ENCODE data around the gene ASNSD1.

ASNSD1 gene

GRCh38 chr2:189661148-189661956, at the start of gene ASNSD1:
TSS of gene ASNSD1 (plus strand) at chr2:189661459. CDS start at chr2:189666133, 4,674 bp downstream.
- peak; percentile 98 for DNase-seq (ENCODE audit: low read depth)

DNA sequence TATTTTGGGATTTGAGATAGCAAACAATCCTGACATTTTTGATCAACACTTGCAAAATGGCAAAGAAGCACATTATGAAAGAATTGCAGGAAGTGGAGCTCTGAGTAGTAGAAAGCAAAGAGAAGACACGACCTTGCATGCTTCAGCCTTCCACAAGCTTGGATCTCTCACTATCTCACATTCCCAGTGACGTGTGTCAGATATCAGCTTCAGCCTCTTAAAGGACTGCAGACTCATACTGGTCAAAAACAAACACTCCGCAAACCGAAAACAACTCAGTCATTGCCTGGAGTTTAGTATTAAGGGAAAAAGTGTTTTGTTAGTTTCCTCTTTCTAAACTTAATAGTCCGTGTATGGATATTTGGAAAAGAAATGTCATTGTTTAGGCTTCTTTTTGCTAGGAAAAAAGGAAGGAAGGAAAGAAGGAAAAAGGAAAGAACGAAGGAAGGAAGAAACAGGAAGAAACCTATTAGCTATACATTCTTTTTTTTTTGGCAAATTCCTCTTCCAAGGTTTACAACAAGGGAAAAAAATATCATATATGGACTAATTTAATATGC, 48.1 kb upstream of the ASNSD1 start:
- no peak for DNase-seq (ENCODE audit: low read depth)

- no peak for DNase-seq (ENCODE audit: low read depth)
Measured at GRCh38 chr2:189613650-189614420, 47.4 kb upstream of the ASNSD1 start.

DNA sequence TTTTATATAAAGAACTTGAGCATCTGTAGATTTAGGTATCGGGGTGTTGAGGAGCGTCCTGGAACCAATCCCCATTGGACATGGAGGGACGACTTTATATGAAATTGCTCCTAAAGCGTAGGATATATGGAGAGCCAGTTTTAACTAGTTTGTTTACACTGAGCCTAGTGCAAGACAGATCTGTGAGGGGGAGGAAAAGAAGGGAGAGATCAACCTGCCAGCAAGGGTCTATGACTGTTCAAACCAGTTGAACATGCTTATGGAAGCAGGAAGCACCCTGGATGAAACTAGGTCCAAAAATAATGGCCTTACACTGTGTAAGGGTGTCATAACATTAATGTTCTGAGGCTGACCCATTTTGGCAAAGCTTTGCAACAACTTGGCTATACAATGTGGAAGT, 46.7 kb upstream of the ASNSD1 start:
- no peak for DNase-seq (ENCODE audit: low read depth)

- DNase-seq (ENCODE audit: low read depth), result no peak
Measured at GRCh38 chr2:189618197-189618596, 43.1 kb upstream of the ASNSD1 start.

DNA sequence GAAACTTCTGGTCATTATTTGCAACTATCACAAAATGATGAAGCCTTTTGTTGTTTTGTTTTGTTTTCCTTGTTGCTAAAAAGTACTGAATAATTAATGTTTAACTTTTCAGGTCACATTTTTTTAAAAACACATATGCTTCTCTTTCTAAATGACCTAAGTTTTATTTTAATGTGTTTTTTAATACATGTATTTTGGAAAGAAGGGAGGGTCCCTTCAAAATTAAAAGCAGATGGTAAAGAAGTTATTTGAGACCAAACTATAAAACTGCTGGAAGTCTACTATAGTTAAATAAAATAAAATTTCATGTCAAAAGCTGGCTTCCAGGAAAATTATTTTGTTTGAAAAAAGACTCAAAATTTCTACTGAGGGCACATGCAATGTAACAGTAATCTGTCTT, 39.5 kb upstream of the ASNSD1 start:
- DNase-seq (ENCODE audit: low read depth), result no peak

GRCh38 chr2:189623049-189623448, 38.2 kb upstream of the ASNSD1 start:
- no peak for DNase-seq (ENCODE audit: low read depth)

DNA sequence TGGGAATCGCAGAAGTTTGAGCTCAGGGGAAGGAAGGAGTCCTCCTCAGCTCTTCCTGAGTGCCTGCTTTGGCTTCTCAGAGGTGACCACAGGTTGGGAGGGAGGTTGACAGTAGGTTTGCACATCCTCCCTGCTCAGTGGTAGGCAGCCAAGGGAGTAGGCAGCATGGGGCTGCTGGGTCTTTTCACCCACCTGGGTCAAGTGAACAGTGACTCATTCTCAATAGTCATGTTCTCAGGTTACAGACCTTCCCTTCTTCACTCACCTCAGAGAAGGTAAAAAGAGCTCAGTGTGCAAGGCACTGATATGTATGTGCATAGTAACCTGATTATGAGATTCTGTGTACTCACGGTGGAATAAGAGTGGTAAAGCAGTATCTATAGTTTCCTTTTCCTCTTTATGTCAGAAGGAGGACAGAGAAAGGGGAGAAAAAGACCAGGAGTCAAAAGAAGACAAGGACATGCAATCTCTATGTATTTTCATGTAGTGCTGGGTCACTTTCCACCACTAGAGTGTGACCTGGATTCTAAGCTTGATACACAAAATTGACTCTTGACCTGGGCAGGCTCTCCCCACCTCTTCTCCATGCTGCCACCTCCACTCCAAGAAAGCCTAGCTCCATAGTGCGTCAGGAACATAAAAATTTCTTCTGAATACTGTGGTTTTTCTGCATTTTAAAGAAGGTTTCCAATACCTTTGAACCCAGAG, 36.5 kb upstream of the ASNSD1 start:
- no peak for DNase-seq (ENCODE audit: low read depth)

DNA sequence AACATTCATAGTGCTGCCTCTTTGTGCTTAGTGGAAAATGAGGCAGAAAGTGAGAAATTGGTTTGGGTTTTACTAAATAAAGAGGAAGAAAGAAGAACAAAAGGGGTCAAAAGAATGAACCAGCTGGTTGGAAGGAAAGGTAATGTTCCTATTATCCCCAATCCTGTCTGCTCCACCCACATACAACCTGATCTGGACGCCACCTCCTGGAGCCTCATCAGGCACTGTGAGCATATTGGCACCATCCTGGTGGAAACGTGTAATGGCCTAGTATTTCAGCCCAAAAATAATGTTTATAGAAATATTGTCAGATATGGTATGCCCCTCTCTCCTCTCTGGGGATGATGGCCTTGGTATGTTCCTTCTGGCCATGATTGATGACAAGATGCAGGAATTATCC, 35.6 kb upstream of the ASNSD1 start:
- DNase-seq (ENCODE audit: low read depth), result no peak

GRCh38 chr2:189627789-189628188, 33.5 kb upstream of the ASNSD1 start:
- DNase-seq (ENCODE audit: low read depth), result no peak

DNA sequence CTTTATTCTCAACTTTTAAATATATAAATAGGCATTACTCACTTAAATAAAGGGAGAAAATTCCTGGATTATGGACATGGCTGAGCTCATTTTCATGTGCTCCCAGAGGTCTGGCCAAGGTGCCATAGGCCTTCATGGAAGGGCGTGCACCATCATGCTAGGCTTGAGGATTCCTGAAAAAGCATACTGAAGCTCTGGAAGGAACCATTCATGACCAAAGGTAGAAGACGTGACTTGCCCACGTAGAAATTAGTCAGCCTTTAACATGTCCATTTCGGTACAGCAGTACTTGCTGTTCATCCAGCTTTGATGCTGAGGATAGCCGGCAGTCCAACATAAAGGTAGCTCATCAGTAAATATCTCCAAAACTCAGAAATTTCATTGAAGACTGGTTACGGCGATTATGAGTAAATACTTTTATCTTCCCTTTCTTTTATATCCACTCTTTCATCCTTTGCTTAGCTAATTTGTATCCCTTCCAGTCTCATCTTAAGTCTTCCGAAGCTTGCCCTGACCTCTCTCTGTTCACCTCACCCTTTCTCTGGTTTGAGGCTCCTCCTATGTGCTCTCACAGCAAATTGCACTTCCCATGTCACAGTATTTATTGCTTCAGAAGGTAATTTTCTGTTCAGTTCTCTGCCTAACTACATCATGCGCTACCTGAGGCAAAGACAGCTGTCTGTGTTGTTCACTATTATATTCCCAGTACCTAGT, 32.3 kb upstream of the ASNSD1 start:
- DNase-seq (ENCODE audit: low read depth), result no peak

DNA sequence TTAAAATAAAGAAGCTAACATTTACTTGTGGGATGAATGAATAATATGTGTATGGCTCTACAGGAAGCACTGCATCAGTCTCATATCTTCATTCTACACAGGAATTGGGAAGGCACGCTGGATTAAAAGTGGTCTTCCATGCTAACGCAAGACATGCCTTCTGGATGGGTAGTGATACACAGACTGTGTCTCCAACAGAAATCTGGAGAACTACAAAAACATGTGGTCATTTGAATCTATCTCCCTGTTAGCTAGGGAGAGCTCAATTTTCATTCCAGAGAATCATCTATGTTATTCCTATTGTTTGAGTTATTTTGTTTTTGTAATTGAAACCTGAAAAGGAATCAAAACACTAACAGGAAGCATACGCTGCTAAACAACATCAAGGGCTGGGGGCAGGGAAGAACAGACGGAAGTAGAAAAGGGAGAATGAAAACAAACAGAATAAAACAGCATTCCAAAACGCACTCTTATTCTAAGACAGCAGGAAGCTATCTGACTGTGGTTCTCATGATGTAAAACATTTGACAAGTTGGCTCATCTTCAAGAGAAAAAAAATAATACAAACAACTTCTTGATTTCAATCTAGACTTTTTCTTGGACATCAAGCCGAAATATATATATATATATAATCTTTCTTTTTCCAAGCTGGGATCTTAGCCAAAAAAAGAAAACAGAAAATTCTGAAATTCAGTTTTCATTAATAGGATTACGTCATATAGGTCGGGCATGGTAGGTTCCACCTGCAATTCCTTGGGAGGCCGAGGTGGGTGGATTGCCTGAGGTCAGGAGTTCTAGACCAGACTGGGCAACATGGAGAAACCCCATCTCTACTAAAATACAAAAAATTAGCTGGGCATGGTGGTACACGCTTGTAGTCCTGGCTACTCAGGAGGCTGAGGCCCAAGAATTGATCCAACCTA, 31.5 kb upstream of the ASNSD1 start:
- DNase-seq (ENCODE audit: low read depth), result no peak

DNA sequence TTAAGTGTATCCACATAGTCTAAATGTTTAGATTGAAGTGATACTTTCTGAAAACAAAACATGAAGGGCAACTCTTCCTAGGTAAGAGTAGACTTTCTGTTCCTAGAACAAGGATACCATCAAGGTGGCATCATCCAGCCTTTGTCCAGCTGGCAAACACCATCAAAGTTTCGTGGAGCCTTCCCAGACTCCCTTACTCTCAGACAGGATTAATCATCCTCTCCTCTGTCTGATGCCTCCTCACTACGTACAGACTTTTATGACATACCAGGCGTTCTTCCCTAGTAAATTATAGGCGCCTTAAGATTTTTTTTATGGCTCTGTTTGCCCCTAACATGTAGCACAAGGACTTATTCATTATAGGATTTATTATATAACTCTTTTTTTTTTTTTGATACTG, 29.4 kb upstream of the ASNSD1 start:
- no peak for DNase-seq (ENCODE audit: low read depth)

GRCh38 chr2:189633392-189633811, 27.9 kb upstream of the ASNSD1 start:
- no peak for DNase-seq (ENCODE audit: low read depth)

DNA sequence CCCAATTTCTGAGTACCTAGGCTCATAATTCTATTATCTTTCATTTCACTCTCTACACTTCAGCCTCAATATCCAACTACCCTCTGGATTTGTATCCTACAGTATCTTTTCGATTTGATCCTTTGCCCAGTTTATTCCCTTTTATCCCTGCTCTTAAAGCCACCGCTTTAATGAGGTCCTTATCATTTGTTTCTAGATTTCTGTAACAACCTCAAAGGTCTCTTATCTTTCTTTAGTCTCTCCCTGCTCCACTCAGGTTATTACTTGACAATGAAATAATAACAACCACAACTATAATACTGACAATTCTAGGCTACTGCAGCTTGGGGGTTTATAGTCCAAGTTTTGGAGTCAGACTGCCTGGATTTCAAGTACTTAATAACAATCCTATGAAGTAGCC, 25.9 kb upstream of the ASNSD1 start:
- no peak for DNase-seq (ENCODE audit: low read depth)

DNA sequence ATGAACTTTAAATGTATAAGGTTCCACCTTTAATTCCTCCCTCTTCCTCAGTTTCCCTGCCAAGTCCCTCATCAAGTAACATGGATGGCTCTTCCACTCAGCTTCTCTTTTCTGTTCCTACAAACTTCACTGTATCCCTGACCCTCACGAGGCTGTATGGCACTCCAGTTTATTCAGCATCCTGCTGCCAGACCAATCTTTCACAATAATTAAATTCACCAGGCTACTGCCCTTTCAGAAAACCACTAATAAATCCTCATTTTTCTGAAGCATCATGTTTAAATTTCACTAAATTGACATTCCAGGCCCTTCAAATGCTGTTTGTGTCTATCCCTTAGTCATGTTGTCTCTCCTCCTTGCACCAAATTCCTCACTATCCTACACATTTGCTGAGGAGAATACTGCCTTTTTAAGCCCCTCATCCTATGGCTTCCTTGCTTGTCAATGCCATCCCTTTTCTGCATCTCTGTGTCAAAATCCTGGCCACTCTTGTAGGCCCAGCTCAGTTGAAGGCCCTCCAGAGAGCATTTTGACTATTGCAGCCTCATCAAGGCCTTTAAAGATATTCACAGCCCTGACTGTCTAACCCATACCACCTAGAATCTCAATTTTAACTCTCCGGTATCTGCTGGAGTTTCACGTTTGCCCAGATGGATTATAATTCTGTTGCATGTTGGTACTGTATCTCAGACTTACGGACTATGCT, 22.8 kb upstream of the ASNSD1 start:
- DNase-seq (ENCODE audit: low read depth), result no peak

GRCh38 chr2:189639007-189639609, 22.2 kb upstream of the ASNSD1 start:
- DNase-seq (ENCODE audit: low read depth), result no peak

DNA sequence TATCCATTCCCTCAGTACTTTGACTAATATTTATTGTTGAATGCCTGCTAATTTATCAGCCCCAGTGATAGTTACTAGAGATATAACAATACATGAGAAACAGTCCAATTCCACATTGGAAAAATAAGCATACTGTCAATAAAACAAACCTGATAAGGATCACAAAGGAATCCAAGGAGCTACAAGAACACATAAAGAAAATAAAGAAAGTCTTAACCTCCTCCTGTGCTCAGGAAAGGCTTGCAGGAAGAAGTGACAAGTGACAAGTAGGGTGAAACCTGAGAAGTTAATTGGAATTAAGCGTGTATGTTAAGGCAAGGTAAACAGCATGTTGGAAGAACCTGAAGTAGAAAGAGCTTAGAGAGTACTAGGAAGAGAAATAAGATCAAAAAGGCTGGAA, 20.3 kb upstream of the ASNSD1 start:
- DNase-seq (ENCODE audit: low read depth), result no peak

DNA sequence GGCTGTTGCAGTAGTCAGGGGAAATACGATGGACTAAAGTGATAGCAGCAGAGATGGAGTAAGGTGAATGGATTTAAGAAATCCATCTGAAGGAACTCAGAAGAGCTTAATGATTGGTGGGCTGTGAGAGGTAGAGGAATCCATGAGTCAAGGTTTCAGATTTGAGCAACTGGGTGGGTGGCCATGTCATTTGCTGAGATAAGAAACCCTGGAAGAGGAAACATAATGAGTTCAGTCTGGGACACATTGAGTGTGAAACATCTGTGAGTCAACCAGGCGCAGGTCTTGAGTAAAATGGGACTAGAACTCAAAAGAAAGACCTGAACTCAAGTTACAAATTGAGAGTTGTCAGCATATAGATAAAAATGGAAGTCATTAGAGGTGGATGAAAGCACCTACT, 19.7 kb upstream of the ASNSD1 start:
- peak; percentile 36 for DNase-seq (ENCODE audit: low read depth)

GRCh38 chr2:189646521-189646920, 14.7 kb upstream of the ASNSD1 start:
- DNase-seq (ENCODE audit: low read depth), result no peak

All from activated T-cell treated with anti-CD3 and anti-CD28 coated beads for 48 hours (primary cell).